ENCODE data around the gene MX2. TPM values are rescaled to one million over a fixed set of nuclear protein-coding genes. Genes with fewer than 3 reads are reported as not detected.
A peak's percentile ranks its signal among the peaks of the same experiment; 100 is the strongest.

The MX2 gene
- total and polyA plus RNA-seq, 4 donors: 4.2 to 33.4 (median 9.3) TPM

GRCh38 chr21:41369105-41369919 is 7.5 kb downstream of the MX2 start:
- no peaks in the 10 kb centered on the region for H3K27me3 ChIP-seq (ENCODE audit: control insufficient read depth in 3 of 3, insufficient read depth in 3 of 3, low read length in 2 of 3)
- TF ChIP-seq, protein P1, sequence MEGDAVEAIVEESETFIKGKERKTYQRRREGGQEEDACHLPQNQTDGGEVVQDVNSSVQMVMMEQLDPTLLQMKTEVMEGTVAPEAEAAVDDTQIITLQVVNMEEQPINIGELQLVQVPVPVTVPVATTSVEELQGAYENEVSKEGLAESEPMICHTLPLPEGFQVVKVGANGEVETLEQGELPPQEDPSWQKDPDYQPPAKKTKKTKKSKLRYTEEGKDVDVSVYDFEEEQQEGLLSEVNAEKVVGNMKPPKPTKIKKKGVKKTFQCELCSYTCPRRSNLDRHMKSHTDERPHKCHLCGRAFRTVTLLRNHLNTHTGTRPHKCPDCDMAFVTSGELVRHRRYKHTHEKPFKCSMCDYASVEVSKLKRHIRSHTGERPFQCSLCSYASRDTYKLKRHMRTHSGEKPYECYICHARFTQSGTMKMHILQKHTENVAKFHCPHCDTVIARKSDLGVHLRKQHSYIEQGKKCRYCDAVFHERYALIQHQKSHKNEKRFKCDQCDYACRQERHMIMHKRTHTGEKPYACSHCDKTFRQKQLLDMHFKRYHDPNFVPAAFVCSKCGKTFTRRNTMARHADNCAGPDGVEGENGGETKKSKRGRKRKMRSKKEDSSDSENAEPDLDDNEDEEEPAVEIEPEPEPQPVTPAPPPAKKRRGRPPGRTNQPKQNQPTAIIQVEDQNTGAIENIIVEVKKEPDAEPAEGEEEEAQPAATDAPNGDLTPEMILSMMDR (IDR thresholded peaks at IDR 0.05; ENCODE audit: control extremely low read depth, extremely low read depth): no peak
- ATAC-seq (ENCODE audit: insufficient read depth, low FRiP score) (no peak), DNase-seq (peak; percentile 9 to 41 (median 33))
- H3K9me3 ChIP-seq (ENCODE audit: control insufficient read depth in 4 of 4, insufficient read depth in 3 of 4, low read length in 3 of 4): no peaks in the 10 kb centered on the region
- WGBS, 2 donors: 12 to 31% methylated on average over 27 to 29 of the region's 29 CpGs
- peaks cover 0 to 6% (median 0%) of the 10 kb centered on the region in 5 donors for H3K4me1 ChIP-seq (ENCODE audit: control insufficient read depth in 5 of 5, insufficient read depth in 5 of 5, low read length in 5 of 5)
- H3K4me3 ChIP-seq: no peak overlapping the region
- H3K36me3 ChIP-seq (ENCODE audit: control insufficient read depth in 4 of 4, insufficient read depth in 4 of 4, low read length in 4 of 4): no peaks in the 10 kb centered on the region
- peak overlapping the region in 1 of 2 donors; percentile 38 for H3K9ac ChIP-seq (ENCODE audit: insufficient read depth in 1 of 2, low read length in 2 of 2)
- H3K27ac ChIP-seq (ENCODE audit: low read depth in 1 of 2, low read length in 1 of 2): peak overlapping the region in 1 of 2 donors; percentile 66

DNA sequence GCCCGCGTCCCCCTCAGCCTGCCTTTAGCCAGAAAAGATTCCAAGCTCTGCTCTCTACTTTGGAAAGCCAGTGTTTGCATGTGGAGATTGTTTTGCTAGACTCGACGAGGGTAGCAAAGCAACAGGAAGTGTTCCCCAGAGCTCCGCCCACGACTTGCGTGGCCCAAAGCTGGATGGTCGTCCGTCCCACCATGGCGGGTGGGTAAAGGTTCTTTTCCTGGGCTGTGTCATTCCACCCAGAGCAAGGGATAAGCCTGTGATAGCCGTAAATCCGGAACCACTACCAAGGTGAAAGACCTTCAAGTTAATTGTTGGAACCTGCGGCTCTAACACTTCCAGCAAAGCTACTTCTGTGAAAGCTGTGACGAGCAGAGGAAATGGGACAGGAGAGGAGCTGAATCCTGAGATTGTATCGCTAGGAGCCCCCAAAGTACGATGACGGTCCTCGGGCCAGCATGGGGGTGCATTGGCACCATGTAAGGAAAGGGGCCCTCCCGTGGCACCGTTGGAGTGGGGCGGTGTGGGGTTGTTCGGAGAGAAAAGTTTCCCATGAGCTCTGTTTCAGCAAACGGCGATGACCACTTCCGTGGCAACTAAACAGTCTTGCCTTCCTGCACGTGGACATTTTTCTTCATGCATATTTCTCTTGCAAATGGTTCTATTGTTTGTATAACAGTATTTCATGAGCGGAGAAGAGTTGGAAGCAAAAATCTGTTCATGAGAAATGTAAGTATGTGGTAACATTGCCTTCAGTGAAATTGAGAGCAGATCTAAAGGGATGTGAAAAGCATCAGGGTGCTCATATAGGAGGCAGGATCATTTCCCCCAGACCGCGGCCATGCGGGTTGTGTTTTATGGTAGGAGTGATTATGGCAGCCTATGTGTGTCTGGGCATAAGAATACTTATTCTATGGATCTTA is 8.4 kb downstream of the MX2 start:
- no peak for ATAC-seq (ENCODE audit: insufficient read depth, low FRiP score)
- peak in 1 of 3 donors; percentile 22 for DNase-seq

DNA sequence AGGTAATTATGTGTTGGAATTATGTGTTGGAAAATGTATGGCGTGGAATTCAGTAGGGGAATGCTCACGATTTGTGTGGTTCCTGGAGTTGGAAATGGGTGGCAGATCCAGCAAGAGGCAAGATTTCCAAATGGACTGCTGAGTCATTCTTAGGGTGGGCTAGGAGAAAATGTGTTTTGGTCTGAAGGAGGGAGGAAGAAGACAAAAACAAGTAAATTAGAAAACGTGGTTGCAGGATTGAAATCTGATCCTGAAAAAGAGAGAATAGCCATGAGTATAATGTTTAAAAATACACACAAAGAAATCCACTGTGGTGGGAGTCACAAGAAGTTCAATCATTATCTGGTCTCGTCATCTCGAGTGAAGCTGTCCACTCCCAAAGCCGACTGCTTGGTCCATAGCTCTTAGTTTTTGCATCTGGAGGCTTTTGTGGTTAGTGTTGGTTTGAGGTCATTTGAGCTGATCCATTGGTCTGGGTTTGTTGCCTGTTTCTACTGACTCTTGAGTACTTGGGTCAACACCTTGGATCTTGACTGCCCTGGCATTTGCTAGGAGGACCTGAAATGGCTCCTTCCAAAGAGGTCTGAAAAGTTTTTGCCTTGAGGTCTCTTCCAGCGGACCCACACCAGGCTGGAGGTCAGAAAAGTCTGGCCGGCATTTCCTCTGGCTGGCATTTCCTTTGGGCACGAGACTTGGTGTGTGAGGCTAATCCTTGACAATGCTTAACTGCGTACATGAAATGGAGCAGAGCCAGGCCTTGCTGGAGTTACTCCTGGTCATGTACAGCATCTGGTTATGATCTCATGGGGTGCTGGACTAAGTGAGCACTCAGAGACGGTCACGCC is 9.2 kb downstream of the MX2 start:
- H3K4me3 ChIP-seq: no peak overlapping the region
- no peaks in the 10 kb centered on the region for H3K9me3 ChIP-seq (ENCODE audit: control insufficient read depth in 4 of 4, insufficient read depth in 3 of 4, low read length in 3 of 4)
- no peak for ATAC-seq (ENCODE audit: insufficient read depth, low FRiP score)
- no peaks in the 10 kb centered on the region for H3K36me3 ChIP-seq (ENCODE audit: control insufficient read depth in 4 of 4, insufficient read depth in 4 of 4, low read length in 4 of 4)
- peaks cover 0 to 6% (median 0%) of the 10 kb centered on the region in 5 donors for H3K4me1 ChIP-seq (ENCODE audit: control insufficient read depth in 5 of 5, insufficient read depth in 5 of 5, low read length in 5 of 5)
- no peak overlapping the region for H3K27ac ChIP-seq (ENCODE audit: low read depth in 1 of 2, low read length in 1 of 2)
- no peaks in the 10 kb centered on the region for H3K27me3 ChIP-seq (ENCODE audit: control insufficient read depth in 3 of 3, insufficient read depth in 3 of 3, low read length in 2 of 3)
- no peak for DNase-seq
- 76 to 83% methylated on average over 12 of the region's 12 CpGs for WGBS, 2 donors
- H3K9ac ChIP-seq (ENCODE audit: insufficient read depth in 1 of 2, low read length in 2 of 2): no peak overlapping the region
- TF ChIP-seq, protein P1 (IDR thresholded peaks at IDR 0.05; ENCODE audit: control extremely low read depth, extremely low read depth): no peak

More for the DNA sequence above, 8.4 kb downstream of the MX2 start:
- Histone ChIP-seq H3K9ac (ENCODE audit: insufficient read depth in 1 of 2, low read length in 2 of 2) (no peak overlapping the region), H3K4me3 (no peak overlapping the region), H3K4me1 (ENCODE audit: control insufficient read depth in 5 of 5, insufficient read depth in 5 of 5, low read length in 5 of 5) (peaks cover 0 to 6% (median 0%) of the 10 kb centered on the region in 5 donors), H3K27me3 (ENCODE audit: control insufficient read depth in 3 of 3, insufficient read depth in 3 of 3, low read length in 2 of 3) (no peaks in the 10 kb centered on the region), H3K27ac (ENCODE audit: low read depth in 1 of 2, low read length in 1 of 2) (no peak overlapping the region), H3K36me3 (ENCODE audit: control insufficient read depth in 4 of 4, insufficient read depth in 4 of 4, low read length in 4 of 4) (no peaks in the 10 kb centered on the region), H3K9me3 (ENCODE audit: control insufficient read depth in 4 of 4, insufficient read depth in 3 of 4, low read length in 3 of 4) (no peaks in the 10 kb centered on the region)
- WGBS, 2 donors: 59 to 78% methylated on average over 30 of the region's 30 CpGs
- TF ChIP-seq, protein P1 (IDR thresholded peaks at IDR 0.05; ENCODE audit: control extremely low read depth, extremely low read depth): no peak

Data from lung (tissue), 12 donors.